KG1 (cell line): ENCODE results near the gene KIF26A.
A peak's percentile ranks its signal among the peaks of the same experiment; 100 is the strongest.

Experiments used
- DNase-seq: peaks from one replicate; lab custom pipeline; 2025; lab: John Stamatoyannopoulos, UW

Gene KIF26A

DNA sequence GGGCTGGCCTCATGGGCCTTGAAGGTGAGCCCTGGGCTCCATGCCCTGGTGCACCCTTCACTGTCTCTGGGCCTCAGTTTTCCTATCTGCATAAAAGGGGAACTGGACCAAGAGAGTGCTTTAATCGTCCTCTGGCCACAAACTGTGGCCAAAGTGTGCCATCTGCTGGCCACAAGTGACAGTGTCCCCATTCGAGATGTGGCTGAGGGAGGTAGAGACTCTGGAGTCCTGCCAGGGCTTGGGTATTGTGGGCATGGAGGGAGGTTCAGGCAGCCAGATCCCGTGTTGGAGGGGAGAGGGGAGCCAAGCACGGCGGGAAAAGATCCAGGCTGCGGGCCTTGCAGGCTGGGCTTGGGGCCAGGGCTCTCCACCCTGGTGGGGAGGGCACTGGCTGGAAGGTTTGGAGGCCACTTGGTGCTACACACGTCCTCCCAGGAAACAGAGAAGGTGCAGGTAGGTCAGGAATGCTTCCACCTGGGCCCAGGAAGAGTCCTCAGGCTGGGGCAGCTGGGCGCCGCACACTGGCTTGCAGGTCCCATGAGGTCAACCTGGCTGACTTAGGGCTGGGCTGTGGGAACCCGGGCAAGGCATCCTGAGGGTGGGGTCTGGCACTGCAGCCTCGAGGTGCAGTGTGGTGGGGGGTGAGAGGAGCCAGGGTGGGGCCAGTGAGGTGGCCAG, 7.3 kb upstream of the KIF26A start:
- DNase-seq: no peak

DNA sequence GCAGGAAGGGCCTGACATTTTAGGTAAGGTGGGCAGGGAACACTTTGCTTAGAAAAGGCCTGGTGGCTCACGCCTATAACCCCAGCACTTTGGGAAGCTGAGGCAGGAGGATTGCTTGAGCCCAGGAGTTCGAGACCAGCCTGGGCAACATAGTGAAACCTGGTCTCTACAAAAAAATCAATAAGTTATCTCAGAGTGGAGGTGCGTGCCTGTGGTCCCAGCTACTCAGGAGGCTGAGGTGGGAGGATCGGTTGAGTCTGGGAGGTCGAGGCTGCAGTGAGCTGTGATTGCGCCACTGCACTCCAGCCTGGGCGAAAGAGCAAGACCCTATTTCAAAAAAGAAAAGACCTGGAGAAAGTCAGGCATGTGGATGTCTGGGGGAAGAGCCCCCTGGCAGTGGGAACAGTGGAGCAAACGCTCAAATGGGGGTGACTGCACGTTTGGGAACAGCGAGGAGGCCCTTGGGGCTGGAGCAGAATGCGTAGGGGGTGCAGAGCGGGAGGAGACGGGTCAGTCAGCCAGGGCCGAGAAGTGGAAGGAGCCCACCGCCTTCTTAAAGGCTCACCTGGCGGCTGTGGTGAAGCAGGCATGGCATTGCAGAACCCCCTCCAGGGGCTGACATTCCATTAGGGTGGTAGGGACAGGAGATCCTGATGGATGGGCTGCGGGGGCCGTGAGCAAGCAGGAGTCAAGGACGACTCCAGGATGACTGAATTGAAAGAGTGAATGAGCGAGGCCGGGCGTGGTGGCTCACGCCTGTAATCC, 6.2 kb upstream of the KIF26A start:
- DNase-seq: no peak

DNA sequence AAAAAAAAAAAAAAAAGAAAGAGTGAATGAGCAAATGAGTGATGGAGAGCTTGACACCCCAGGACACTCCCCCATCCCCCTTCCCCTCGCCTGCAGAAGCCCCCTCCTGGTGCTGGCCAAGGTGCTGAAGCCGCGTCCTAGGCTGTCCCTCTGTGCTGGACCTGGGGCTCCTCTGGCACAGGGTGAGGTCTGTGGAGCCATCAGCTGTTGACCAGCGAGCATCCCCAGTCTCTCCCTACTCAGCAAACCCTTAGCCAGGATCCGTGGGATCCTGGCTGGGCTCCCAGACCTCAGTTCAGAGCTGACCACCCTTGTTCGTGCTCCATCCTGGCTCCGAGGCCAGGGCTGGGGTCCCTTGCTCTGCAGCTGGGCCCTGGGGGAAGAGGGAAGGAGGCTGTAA, 5.4 kb upstream of the KIF26A start:
- DNase-seq: no peak

DNA sequence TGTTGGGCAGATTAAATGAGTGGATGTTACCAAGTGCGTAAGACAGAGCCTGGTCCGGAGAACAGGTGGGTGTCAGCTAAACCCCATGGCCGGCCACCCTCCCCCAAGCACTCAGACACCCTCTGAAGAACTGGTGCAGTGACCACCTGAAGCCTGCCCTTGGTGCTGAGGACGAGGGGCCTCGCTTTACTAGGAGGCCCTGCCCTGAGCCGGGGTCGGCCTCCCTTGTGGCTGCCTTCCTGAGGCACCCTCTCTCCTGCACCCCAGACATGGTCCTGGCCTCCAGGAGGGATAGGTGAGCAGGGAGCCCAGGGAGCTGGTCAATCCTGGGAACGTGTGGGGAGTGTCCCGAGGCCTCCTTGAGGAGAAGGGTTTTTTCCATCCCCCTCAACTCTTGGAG, 4.9 kb upstream of the KIF26A start:
- DNase-seq: no peak

DNA sequence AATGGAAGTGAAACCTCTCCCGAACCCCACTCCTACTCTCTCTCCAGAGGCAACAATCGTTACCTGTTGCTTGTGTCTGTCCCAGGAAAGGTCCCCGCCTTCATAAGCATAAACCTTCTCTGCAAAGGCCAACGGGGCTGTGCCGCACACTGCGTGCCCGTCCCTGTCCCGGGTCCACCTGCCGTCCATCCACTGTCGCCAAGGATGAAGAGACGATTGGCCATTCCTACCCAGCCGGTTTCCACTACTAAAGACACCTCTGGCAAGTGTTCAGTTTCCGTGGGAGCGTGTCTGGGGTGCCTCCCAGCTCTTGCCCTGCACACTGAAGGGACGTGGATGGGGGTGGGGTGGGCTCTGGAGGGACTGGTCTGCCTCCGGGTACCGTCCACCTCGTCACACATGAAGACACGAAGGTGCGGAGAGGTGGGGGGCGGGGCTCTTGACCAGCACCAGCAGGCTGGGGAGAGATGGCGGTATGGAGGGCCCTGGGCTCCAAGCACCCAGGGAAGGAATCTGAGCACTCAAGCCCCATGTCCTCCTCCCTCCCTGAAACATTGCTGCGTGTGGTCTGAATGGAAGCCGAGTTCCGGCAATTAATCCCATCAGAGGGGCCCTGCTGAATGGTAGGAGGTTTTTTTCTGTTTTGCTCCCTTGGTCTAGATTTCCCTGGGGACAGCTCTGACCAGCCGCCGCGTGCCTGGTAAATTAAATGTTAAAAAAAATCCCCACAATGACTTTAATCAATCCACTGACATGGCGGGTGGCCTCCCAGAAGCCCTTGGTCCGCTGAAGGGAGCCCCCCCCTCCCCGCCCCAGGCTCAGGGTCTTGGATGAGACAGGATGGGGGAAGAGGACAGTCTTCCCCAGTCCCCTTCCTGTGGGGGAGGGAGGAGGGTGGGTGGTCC, 4.1 kb upstream of the KIF26A start:
- no peak for DNase-seq

DNA sequence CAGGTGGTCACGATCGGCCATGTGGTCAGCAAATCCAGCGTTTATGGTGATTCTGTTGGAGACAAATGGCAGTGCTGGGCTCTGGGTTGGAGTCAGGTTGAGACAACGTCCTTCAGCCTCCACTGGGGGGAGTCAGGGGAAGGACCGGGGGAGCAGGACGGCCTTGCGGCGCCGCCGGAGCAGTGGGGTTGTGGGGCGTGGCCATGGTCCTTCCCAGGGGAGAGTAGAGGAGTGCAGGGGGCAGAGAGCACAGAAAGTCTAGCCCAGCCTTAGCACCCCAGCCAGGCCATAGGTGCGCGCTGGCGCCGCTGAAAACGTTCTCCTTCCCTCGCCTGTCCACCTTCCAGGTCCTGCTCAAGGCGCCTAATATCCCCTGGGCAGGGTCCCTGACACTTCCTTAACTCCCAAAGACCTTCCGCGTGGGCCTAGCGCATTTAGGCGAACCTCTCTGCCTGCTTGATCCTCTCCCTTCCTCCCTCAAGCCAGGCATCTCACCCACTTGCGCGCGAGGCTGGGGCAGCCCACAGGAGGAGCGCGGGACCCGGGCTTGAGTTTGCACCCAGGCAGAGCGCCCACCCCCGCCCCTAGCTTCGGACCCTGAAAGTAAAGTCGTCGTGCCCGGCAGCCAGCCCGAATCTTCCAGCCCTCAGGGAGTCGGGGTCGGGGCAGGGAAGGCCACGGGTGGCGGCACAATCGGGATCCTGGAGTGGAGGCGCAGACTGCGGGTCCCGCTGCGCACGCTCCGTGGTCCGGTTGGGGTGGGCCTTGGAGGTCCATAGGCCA, 3.1 kb upstream of the KIF26A start:
- no peak for DNase-seq

DNA sequence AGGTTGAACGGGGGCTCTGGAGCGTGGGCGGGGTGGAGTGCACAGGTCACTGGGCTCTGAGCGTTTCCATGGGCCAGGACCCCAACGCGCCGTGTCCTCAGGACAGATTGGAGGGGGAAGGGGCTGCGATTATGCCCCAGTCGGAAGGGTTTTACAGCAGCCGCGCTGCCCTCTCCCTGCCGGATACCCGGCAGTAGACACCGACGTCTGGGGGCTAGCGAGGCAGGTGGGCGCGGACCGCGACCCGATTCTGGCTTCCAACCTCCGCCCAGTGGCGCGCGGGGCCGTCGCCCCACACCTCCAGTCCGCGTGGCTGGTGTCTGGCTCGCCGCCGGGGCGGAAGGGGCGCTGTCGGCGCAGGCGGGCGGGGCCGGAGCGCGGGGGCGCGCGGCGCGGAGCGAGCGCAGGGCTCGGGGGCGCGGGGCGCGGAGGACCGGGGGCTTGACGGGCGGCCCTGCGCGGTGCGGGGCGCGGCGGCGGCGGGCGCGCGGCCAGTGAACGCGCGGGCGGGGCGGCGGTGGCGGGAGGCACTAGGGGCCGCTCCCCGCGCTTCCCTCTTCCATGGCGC, 2.4 kb upstream of the KIF26A start:
- no peak for DNase-seq

DNA sequence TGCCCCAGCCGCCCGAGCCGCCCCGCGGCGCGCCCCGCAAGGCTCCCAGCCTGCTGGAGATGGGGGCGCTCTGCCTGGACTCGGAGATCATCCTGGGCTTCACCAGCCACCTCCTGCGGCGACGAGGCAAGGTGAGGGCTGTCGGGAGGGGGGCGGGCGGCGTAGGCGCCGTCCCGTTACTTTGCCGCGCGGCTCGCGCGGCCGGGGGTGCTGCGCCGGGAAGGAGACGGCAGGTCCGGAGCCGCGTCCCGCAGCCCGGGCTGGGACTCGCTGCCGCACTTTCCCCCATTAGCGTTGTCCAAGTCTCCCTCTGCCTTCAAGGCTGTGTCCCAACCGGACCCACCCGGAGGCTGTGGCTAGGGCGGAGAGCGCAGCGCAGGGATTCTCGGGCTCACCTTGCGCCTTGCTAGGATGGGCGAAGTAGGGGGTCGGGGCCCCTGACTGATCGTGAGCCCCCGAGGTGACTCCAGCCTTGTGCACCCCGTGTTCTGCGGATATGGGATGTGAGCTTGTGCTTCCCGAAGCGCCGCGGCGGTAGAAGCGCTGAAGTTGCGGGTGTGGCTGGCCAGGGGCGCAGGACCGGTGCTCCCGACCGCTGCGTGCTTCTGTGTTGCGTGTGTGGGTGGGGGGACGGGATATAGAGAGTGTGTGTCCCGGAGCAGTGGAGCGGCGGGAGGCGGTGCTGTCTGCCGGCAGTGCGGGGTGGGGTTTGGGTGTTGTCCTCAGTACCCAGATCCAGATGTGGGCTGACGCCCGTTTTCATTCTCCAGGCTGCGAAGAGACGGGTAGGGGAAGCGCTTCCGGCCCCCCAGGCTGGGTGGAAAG, 1.7 kb upstream of the KIF26A start:
- DNase-seq: no peak

DNA sequence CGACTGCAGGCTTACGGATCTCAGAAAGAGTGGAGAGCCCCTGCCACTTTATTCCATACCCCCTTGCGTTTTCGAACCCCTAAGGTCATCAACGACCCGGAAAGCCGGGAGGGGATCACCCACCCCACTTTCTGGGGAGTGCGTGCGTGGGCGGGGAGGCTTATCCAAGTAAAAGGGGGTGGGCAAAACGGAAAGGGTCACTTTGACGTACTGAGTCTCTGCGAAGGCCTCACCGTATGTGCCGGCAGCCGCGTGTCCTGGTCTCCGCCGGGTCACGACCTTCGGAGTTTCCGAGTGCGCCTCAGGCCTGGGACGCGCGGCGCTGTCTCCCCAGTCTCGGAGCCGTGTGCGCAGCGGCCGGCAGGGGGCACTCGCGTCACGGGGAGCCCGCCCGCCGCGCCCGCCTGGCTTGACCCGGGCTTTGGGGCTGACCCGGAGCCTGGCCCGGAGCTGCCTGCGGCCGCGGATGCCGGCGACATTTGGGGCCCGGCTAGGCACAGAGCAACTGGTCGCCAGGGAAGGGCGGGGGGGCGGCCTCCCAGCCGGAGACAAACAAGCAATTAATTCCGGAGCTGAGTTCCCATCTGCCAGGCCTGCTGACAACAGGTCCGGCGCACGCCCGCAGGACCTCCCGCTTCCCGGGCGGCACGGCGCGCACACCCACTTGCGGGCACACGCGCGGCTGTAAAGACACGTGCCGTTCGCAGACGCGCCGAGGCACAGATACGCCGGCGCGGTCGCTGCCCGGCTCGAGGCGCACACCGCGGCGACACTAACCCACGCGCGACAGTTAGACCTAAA, 890 bp upstream of the KIF26A start:
- DNase-seq: peak; percentile 15

DNA sequence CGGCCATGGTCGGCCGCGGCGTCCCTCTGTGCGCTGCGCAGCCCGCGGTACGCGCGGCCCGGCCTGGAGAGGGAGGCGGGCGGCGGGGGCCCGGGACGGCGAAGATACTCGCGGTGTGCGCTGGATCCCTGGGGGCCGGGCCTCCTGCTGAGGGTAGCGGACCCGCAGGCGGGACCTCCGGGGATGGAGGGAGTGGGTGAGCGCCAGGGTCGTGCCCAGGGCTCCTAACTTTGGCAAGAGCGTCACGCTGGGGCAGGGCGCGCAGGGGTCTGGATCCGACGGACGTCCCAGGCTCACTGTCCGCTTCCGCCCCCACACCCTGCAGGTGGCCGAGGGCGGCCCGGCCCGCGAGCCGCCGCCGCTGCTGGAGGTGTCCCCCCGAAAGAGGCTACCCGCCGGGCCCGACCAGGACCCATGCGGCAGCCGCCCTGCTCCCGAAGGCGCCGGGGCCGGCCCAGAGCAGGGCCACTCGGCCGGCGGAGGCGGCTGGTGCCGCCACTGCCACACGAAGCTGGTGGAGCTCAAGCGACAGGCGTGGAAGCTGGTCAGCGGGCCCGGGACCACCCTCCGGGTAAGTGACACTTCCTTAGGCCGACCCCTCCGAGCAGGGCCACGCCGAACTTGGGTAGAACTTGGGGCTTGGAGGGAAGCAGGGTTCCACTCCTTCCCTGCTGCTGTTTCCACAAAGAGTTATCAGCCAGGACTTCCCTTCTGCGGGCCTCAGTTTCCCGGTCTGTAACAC, 502 bp downstream of the KIF26A start:
- DNase-seq: no peak

DNA sequence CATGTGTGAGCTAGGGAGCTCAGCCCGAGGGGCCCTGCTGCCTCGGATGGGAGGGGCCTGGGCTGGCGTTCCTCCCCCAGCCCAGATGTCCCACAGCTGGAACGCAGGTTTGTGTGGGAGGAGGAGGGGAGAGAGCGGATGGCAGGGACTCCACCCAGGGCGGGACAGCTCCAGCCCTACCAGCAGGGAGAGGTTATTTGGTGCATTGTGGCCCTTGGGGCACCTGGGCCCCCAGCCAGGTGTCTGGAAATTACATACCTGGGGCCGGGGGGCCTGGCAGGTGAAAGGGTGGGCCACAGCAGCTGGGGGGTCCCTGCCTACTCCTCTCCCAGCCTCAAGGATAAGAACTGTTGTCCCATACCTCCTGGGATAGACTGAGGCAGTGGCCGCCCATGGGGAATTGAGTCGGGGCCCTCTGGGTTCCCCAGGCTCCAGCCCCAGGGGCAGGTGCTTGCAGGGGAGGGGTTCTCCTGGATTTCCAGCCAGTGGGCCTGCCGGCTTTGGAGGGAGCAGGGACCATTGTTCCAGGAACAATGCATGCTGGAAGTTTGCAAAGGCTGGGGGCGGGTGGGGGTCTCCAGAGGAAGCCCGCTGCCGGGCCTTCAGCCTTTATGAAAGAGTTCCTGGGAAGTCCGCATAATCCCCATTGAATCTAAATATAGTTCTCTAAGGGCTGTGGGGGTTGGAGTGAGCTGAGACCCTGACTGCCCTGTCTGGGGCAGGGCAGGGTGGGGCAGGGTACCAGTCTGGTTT, 1.2 kb downstream of the KIF26A start:
- no peak for DNase-seq

DNA sequence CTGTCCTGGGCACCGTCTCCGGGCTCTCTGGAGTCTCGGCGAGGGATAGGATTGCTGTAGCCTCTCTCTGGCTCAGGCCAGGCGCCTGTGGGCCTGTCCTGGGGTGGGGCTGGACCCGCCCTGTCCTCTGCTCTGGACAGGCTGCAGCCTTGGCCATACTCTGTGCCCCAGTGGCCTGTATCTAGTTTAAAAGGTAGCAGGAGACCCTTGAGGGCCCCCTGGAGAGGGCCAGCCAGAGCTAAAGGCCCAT, 1.8 kb downstream of the KIF26A start:
- DNase-seq: no peak

DNA sequence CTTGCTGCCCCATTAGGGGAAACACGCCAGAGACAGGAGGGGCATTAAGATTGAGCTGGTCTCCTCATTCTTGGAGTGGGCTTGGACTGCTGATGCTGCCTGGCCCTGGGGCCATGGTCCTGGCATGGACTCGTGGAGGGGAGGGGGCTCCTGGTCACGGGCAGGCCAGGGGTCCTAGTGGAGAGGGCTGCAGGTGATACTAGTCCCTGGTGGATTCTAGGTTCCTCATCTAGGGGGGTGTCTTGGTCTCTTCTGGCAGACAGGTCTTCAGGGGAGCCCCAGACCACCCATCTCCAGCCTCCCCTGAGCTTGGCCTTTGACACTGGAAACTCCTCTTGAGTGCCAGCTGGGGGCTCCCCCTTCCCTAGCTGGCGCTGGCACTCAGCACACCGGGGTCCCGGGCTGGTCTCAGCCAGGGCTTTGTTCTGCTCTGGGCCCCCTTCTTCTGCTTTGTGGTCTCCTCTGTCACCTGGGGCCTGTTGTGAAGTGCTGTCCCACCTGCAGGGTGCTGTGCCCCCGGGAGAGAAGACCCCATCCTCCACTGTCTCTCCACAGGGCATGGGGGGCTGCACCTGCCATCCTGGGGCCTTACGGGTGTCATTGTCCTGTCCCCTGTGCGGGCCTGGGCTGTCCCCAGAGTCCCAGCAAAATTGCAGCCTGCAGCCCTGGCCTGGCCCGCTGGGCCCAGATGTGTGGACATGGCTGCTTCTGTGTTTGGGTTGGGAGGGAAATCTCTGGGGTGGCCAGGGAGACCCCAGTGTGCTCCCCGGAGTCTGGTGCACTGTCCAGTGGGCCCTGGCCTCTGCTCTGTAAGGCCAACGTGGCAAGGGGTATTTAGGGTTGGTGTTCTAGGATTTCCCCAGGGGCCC, 2.3 kb downstream of the KIF26A start:
- DNase-seq: no peak

DNA sequence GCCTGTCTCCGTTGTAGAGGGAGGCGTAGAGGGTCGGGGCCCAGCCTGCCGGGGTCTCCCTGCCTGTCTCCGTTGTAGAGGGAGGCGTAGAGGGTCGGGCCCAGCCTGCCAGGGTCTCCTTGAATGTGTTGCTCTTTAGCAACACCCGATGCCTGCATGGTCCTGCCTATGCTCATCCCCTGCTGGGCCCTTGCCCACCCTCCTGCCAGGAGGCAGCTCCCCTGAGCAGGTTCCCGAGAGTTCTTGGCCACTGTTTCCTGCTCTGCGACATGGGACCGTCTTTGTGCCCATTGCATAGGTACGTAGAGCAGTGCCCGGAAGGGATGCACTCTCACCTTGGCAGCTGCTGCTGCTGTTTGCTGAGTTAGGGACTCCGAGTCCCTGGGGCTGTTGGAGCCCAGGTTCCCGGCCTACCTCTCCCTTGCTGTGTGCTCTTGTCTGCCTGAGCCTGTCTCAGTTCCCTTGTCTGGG, 3.3 kb downstream of the KIF26A start:
- DNase-seq: no peak

DNA sequence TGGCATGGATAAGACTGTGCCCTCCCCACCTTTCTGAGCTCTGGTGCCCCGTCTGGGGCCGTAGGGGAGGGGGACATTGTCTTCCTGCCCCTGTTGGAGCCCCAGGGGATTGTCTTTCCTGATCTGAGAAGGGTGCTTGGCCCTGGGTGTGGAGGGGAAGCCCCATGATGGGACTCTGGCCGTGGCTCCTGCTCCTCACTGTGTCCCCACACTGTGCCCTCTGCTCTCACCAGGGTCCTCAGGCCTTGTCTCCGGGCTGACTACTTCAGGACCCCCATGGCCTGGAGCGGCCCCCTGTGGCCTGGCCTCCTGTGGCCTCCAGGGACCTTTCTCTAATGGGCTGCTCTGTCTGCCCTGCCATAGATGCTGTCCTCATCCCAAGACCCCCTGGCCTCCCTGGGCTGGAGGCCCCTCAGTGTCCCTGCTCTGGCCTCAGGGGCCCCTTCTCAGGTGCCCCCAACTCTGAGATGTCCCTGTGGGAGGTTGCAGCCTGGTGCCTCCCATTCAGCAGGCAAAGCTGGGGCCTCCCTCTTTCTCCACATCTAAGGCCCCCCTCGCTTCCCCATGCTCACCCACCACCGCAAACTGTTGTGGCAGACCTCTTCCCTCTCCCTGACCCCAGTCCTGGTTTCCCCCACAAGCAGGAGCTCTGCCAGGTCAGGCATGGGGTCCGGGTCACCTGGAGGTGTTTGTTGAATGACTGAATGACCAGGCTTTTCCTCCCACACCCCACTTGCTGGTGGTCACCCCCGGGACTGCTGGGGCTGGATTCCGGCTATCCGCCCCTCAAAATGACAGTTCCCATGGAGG, 4.0 kb downstream of the KIF26A start:
- no peak for DNase-seq

DNA sequence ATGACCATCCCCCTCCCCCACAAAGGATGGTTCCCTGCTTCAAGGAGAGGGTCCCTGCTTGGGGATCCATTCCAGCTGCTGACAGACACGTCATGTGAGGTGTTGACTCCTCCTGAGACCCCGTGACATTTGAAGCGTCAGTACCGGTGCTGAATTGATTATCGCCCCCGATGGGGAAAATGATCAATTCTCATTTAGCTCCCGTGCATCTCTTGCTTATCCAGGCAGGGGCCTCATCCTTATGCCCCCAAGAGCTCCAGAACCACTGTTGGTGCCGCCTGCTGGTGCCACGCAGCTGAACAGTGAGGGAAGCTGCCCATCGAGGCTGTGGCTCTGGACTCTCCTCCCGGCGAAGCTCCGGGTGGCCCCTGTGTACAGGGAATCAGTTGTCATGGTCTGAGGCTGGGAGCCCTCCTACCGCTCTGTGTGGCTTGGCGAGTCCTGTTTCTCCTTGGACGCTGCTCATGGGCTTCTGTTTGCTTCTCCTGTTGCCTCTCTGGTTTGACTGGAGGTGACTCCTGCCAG, 4.6 kb downstream of the KIF26A start:
- no peak for DNase-seq
